Measurements from ENCODE around the gene LCE5A. TPM values are rescaled to one million over a fixed set of nuclear protein-coding genes. Genes with fewer than 3 reads are reported as not detected.

Gene LCE5A
- total and polyA plus RNA-seq, 9 of the 15 experiments (the other 6 are each of a cell fraction or from before 2014, with no cell fraction given): not detected

GRCh38 chr1:152520561-152521090 lies 10.0 kb downstream of the LCE5A start:
- Histone ChIP-seq H2AFZ (ENCODE audit: low read depth, low read length) (no peak overlapping the region), H3K27ac (ENCODE audit: extremely low read depth, low read depth, low read length) (no peak overlapping the region), H3K4me1 (replicated peaks in 1 of 2; ENCODE audit: control insufficient read depth in 2 of 2, insufficient read depth in 2 of 2, low read length in 2 of 2) (peaks cover 0 to under 1% of the 10 kb centered on the region in 2 experiments; a peak in 1 of 5 replicates), H3K79me2 (ENCODE audit: control insufficient read depth, insufficient read depth, low read length) (no peaks in the 10 kb centered on the region), H3K36me3 (ENCODE audit: control insufficient read depth, insufficient read depth, low read length) (no peaks in the 10 kb centered on the region), H3K9me1 (ENCODE audit: control insufficient read depth, insufficient read depth, low read length) (no peaks in the 10 kb centered on the region), H3K9me3 (replicated peaks; ENCODE audit: control insufficient read depth, insufficient read depth, low read depth, low read length) (no peaks in the 10 kb centered on the region), H4K20me1 (replicated peaks; ENCODE audit: control insufficient read depth, insufficient read depth, low read length) (no peaks in the 10 kb centered on the region; the same call in 1 of the 2 replicates), H3K27me3 (ENCODE audit: control insufficient read depth in 2 of 2, insufficient read depth in 2 of 2, low read length in 2 of 2) (peaks cover 6 to 9% of the 10 kb centered on the region in 2 experiments; a peak in 1 of 5 replicates), H3K4me2 (ENCODE audit: insufficient read depth, low read length) (no peak overlapping the region), H3K9ac (ENCODE audit: insufficient read depth in 1 of 2, low read depth in 2 of 2, low read length in 2 of 2) (no peak overlapping the region), H3K4me3 (no peak overlapping the region)
- FAIRE-seq (no peak), DNase-seq (ENCODE audit: extremely low read depth in 1 of 4, low spot score in 3 of 4) (no peak), ATAC-seq (no peak)
- intact Hi-C loops (cut with micrococcal nuclease): no loop called here
- WGBS (ENCODE audit: insufficient coverage, low coverage, missing lambda C conversion rate): 2% methylated on average over 4 of the region's 4 CpGs
- TF ChIP-seq ZNF407 (IDR thresholded peaks at IDR 0.05; ENCODE audit: low read depth) (no peak), TFE3 (CRISPR knock-in tag; IDR thresholded peaks at IDR 0.05) (no peak), GABPA (tag; conservative IDR thresholded peaks at IDR 0.05; ENCODE audit: low read depth) (no peak), CHD4 (IDR thresholded peaks at IDR 0.05; ENCODE audit: insufficient read depth, insufficient replicate concordance, low read depth, low read length, poor library complexity, severe bottlenecking) (no peak), NFYB (IDR thresholded peaks at IDR 0.05; ENCODE audit: extremely low read depth, insufficient read length) (no peak), CXXC5 (CRISPR knock-in tag; IDR thresholded peaks at IDR 0.05) (no peak), ERF (CRISPR knock-in tag; IDR thresholded peaks at IDR 0.05) (no peak)
- BruUV-seq (replicated peaks): no TSS peak
- ChIA-PET CTCF (ENCODE audit: low intra/inter-chr PET ratio) (interaction anchor here (0.6 kb wide), 1 partner anchor 309 kb away, joined by 3 read pairs; no protein-coding TSS in a partner anchor), POLR2A (no interaction called here)
- in situ Hi-C loops (cut with MboI): no loop called here
